ENCODE measurements around the gene AMPD2. TPM values are rescaled to one million over a fixed set of nuclear protein-coding genes. Genes with fewer than 3 reads are reported as not detected.

Gene AMPD2
- total RNA-seq, 2 donors from 2014 or later, result 55.7 to 69.3 TPM

- H3K4me3 Mint-ChIP-seq, result no peak overlapping the region
- Histone ChIP-seq H3K27ac (ENCODE audit: low read depth, low read length) (peak overlapping the region; percentile 29), H3K9me3 (ENCODE audit: control insufficient read depth, low read length) (no peaks in the 10 kb centered on the region), H3K9ac (ENCODE audit: extremely low read depth, low read length, poor library complexity, severe bottlenecking) (no peak overlapping the region), H3K4me3 (ENCODE audit: low read length) (no peak overlapping the region), H3K36me3 (ENCODE audit: control insufficient read depth, insufficient read depth, low read length) (peaks cover 11% of the 10 kb centered on the region), H3K27me3 (ENCODE audit: control insufficient read depth, insufficient read depth, low read length, poor library complexity, severe bottlenecking) (no peaks in the 10 kb centered on the region), H3K4me1 (ENCODE audit: control insufficient read depth, insufficient read depth, low read length) (peaks cover 7% of the 10 kb centered on the region)
- H3K27ac Mint-ChIP-seq, result no peak overlapping the region
- peaks cover 8% of the 10 kb centered on the region for H3K4me1 Mint-ChIP-seq
- H3K36me3 Mint-ChIP-seq (ENCODE audit: low read depth), result peaks cover 24% of the 10 kb centered on the region
- no peaks in the 10 kb centered on the region for H3K9me3 Mint-ChIP-seq
- peak; percentile 48 for DNase-seq
- H3K27me3 Mint-ChIP-seq (ENCODE audit: insufficient read depth), result no peaks in the 10 kb centered on the region
- TF ChIP-seq CTCF (conservative IDR thresholded peaks at IDR 0.05), result no peak
- 91 to 95% methylated on average over 9 to 17 of the region's 17 CpGs for WGBS, 2 experiments (ENCODE audit: insufficient coverage in 1 of 2, insufficient read length in 1 of 2)
These were observed 4.8 kb downstream of the AMPD2 start for GRCh38 chr1:109624201-109625010.

GRCh38 chr1:109625176-109625575 is 5.5 kb downstream of the AMPD2 start:
- no peak for TF ChIP-seq CTCF (conservative IDR thresholded peaks at IDR 0.05)
- H3K4me1 ChIP-seq (ENCODE audit: control insufficient read depth, insufficient read depth, low read length), result peaks cover 7% of the 10 kb centered on the region
- H3K4me3 ChIP-seq (ENCODE audit: low read length), result no peak overlapping the region
- H3K27ac ChIP-seq (ENCODE audit: low read depth, low read length), result no peak overlapping the region
- H3K4me1 Mint-ChIP-seq, result peaks cover 5% of the 10 kb centered on the region
- no peak for DNase-seq
- H3K27ac Mint-ChIP-seq, result no peak overlapping the region
- 90 to 100% methylated on average over 9 to 16 of the region's 16 CpGs for whole genome bisulfite sequencing, 2 experiments (ENCODE audit: insufficient coverage in 1 of 2, insufficient read length in 1 of 2)
- H3K27me3 Mint-ChIP-seq (ENCODE audit: insufficient read depth), result no peaks in the 10 kb centered on the region
- no peaks in the 10 kb centered on the region for H3K9me3 ChIP-seq (ENCODE audit: control insufficient read depth, low read length)
- no peak overlapping the region for H3K9ac ChIP-seq (ENCODE audit: extremely low read depth, low read length, poor library complexity, severe bottlenecking)
- H3K4me3 Mint-ChIP-seq, result no peak overlapping the region
- no peaks in the 10 kb centered on the region for H3K9me3 Mint-ChIP-seq
- no peaks in the 10 kb centered on the region for H3K27me3 ChIP-seq (ENCODE audit: control insufficient read depth, insufficient read depth, low read length, poor library complexity, severe bottlenecking)
- peaks cover 31% of the 10 kb centered on the region for H3K36me3 Mint-ChIP-seq (ENCODE audit: low read depth)
- H3K36me3 ChIP-seq (ENCODE audit: control insufficient read depth, insufficient read depth, low read length), result peaks cover 14% of the 10 kb centered on the region

GRCh38 chr1:109625601-109626560 is 6.2 kb downstream of the AMPD2 start:
- H3K9ac ChIP-seq (ENCODE audit: extremely low read depth, low read length, poor library complexity, severe bottlenecking), result no peak overlapping the region
- peak; percentile 48 for DNase-seq
- H3K27me3 Mint-ChIP-seq (ENCODE audit: insufficient read depth), result no peaks in the 10 kb centered on the region
- H3K36me3 ChIP-seq (ENCODE audit: control insufficient read depth, insufficient read depth, low read length), result peaks cover 18% of the 10 kb centered on the region
- H3K36me3 Mint-ChIP-seq (ENCODE audit: low read depth), result peaks cover 31% of the 10 kb centered on the region
- peak; percentile 35 for TF ChIP-seq CTCF (conservative IDR thresholded peaks at IDR 0.05)
- H3K27ac Mint-ChIP-seq, result peak overlapping the region; percentile 48
- H3K4me3 Mint-ChIP-seq, result no peak overlapping the region
- no peak overlapping the region for H3K27ac ChIP-seq (ENCODE audit: low read depth, low read length)
- H3K4me1 Mint-ChIP-seq, result peaks cover 5% of the 10 kb centered on the region
- H3K4me1 ChIP-seq (ENCODE audit: control insufficient read depth, insufficient read depth, low read length), result peaks cover 7% of the 10 kb centered on the region
- H3K9me3 Mint-ChIP-seq, result no peaks in the 10 kb centered on the region
- H3K4me3 ChIP-seq (ENCODE audit: low read length), result no peak overlapping the region
- H3K27me3 ChIP-seq (ENCODE audit: control insufficient read depth, insufficient read depth, low read length, poor library complexity, severe bottlenecking), result no peaks in the 10 kb centered on the region
- no peaks in the 10 kb centered on the region for H3K9me3 ChIP-seq (ENCODE audit: control insufficient read depth, low read length)
- 88 to 92% methylated on average over 18 to 32 of the region's 32 CpGs for WGBS, 2 experiments (ENCODE audit: insufficient coverage in 1 of 2, insufficient read length in 1 of 2)
